HG02571 (cell line): ENCODE measurements around the gene ACAD10.
"Not testable (repeated sequence)": the region's sequence is repeated elsewhere in the genome, so short reads cannot be mapped to it uniquely, and the experiment has no call there.

ENCODE experiments used
- ATAC-seq: cut with Tn5 transposase; IDR thresholded peaks from one replicate; pipeline ENCODE4 v1.9.1; 2021; ENCODE audit warnings: mild to moderate bottlenecking, moderate library complexity; ENCODE audit not compliant: unreplicated experiment

Gene ACAD10

DNA sequence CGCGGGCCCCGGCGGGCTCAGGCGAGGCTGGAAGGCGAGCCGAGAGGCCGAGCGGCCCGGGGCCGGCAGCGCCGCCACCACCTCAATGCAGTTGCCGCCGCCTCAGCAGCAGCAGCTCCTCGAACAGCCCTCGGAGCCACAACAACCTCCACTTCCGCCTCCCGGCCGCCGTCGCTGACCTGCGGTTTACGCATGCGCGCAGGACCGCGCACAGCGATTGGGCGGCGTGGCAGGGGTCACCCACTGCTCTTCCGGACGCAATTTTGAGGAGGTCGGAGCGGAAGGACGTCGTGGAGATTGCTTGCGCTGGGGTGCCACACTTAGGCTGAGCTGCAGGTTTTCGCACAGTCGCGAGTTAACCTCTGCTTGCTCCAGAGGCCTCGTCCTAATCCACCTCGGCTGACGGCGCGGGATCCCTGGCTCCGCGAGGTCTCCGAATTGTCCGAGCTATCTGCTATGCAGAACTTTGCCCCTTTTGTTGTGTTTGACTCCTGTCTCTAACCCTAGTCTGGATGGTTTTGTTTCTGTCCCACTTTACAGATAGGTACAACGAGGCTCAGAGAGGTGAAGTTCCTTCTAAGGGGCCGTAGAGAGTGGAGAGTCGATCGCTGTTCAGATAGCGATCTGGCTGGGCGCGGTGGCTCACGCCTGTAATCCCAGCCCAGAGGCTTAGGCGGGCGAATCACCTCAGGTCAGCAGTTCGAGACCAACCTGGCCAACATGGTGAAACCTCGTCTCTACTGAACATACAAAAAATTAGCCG, at the start of gene ACAD10, which contains the start of gene BRAP:
Gene ACAD10 (plus strand): TSS at position 243 of the 763 bp plus-strand sequence. CDS start 6,657 bp downstream, outside the sequence.
Gene BRAP (minus strand): TSS at position 146 of the 763 bp plus-strand sequence. CDS start 164 bp downstream, outside the sequence.
- peak; percentile 92 for ATAC-seq

DNA sequence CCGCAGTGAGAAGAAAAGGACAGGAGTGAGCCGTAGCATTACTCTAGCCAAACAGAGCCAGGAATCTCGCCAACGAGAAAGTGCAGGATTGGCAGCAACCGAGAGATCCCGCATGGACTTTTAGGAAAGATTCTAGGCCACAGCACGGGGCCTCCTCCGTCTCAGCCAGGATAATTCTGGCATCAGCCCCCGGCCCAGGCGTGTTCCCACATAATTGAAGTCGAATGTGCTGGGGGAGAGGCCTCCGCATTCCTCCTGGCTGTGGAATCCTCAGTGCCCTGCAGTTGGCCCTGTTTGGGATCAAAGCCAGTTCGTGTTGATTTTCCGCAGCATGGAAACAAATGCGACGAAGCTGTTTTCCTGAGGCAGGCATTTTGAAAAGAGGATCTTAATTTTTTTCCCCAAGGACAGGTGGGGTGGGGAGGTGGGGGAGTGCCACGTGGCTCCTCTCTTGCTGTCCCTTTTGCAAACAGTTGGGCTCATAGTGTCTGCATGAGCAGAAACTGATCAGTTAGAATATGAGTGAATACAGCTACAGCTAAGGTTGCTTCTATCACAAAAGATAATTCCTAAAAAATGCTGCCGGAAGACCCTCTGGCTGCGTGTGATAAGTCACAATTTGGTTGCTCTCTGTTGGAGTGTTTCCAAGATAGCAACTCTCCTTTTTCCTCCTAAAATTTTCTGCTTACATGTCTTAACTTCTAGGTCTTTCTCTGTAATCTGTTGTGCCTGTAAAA, 49.5 kb upstream of the ACAD10 start:
- no peak for ATAC-seq

DNA sequence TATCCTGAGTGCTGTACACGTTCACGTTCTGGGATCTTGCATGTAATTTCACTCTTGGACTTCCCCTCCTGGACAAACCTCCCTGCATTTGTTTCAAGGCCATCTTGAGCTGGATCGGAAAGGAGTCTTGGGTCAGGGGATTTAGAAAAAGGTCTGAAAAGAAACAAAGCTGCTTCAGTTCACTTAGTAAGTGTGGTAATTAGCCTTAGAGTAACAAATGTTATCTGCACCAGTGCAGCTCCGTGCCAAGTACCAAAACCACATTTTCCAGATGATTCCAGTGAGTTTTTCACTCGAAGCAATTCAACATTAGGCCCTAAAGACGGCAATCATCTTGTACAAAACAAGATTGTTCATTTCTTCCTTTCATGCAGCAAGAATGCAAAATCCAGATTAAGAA, 47.3 kb upstream of the ACAD10 start:
- ATAC-seq = no peak

DNA sequence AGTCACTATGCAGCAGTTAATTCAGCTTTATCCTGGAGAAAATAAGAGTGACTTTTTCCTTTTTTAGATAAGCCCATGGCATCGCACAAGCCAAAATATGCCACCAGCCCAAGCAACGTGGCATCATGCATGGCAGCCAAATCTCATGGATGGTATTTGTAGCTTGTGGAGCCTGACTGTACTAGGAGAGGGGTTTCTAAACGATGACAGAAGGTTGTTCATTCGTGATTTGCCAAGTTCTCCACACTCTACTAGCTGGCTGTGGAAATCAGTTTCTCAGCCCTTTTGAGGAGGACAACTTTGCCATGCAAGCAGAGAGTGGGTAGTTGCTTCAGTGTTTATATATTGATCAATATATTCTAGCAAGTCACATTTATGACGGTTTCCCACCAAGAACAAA, 45.3 kb upstream of the ACAD10 start:
- no peak for ATAC-seq

DNA sequence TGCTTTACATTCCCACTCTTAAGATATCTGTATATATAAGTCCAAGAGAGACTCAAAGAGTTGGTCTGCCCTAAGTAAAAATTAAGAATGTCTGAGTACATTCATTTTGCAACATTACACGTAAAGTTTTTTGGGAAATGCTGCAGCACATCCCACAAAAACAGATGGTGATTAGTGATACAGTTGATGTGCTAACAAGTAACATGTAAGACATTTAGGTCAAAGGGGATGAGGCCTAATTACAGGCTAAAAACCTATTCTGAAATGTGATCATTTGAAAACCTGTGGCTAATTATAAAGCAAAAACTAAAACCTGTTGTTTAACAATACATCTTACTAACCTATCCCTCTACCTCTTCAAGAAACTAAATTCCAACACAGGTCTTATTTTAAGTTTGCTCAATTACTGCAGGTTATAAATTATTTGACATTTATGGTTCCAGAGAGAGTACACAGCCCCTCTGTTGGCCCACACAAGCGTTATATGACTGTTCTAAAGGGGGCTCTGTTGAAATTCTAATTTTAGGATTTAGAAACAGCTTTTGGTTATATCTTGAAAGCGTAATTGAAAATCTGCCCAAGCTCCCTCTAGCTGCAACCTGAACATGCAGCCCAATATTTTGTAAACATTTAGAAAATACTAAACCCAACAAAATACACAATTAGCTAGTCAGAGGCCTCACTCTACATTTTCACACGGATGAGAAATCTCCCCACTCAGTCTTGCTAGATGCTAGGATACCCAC, 43.0 kb upstream of the ACAD10 start:
- no peak for ATAC-seq

DNA sequence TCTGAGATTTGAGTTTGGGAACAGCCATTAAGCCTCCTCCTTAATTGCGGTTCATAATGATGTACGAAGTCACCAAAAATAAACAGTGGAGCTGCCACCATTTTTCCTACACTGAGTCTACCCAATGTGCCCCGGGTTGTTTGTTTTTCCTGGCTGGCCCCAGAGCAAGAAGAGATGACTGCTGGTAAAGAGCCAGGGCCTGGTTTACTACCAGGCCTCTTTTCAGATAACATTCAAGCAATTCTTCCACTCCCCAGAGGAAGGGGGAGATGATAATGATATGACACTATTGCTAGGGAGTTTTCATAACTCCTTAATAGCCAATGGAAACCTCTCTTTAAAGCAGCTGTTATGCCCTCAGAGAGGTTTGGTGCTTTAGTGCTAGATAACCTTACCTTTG, 42.4 kb upstream of the ACAD10 start:
- ATAC-seq = no peak

DNA sequence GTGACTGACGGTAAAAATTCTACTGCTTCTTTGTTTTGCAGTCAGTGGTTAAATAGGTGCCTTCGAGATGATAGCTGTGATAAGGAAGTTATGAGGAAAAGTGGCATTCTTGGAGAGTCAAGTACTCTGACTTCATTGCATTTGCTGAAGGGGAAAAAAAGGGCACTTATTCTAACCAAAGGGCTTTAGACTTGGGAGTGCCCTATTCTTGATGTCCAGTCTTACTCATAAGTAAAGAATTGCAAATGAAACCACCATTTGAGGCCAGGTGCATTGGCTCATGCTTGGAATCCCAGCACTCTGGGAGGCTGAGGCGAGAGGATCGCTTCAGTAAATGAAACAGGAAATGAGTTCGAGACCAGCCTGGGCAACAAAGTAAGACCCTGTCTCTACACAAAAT, 40.4 kb upstream of the ACAD10 start:
- ATAC-seq = no peak

DNA sequence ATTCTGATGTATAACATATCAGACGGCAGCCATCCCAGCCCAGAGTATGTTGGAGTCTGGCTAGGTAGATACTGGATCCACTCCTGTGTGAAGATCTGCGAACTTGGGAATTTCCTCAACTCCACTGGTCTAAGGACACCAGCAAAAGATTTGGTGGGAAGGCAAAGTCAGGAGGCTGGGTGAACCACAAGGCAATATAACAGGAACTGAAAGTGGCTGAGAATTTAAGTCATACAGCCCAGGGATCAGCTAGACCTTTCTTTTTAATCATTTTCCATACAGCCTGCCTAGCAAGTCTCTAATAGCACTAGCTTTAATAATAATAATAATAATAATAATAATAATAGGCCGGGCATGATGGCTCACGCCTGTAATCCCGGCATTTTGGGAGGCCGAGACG, 34.9 kb upstream of the ACAD10 start:
- no peak for ATAC-seq

DNA sequence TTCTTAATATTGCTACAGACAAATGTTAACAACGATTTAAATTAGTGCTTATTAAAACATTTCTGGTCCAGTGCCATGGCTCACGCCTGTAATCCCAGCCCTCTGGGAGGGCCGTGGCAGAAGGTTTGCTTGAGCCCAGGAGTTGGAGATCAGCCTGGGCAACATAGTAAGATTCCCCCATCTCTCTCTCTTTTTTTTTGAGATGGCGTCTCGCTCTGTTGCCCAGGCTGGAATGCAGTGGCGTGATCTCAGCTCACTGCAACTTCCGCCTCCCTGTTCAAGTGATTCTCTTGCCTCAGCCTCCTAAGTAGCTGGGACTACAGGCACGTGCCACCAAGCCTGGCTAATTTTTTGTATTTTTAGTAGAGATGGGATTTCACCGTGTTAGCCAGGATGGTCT, 33.3 kb upstream of the ACAD10 start:
- not testable (repeated sequence) for ATAC-seq

DNA sequence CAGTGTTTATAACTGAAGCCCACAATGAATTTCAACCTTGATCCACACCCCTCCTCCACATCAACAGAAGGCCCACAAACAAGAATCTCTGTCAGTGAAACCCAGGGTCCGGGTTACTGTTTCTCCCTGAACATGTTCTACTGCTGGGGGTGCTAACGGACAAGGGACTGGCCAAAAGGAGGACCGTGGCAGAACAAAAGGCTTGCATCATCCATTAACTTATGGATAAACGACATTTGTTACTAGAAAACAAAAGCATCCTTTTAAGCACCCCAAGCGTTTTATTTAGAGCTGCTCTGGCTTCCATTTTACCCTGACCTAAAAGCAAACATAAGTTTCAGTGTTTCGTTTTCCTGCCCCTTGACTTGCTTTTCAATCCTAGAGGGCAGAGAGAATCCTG, 32.3 kb upstream of the ACAD10 start:
- no peak for ATAC-seq

DNA sequence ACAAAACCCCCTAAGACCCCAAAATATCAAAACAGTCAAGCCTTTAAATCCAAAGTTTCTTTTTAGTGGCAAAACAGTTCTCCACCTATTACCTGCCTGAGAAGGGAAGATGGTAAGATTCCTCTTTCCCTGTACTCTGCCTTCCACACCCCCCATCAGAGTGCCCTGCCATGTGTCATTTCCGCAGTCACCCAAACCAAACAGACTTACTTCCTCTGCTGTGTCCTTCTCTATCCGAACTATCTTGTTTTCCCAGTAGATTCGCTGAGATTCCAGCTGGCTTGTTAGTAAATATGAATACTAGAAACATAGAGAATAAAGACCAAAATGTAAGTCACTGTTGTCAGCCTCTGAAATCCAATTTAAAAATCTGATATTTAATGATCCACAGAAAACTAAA, 30.5 kb upstream of the ACAD10 start:
- no peak for ATAC-seq

DNA sequence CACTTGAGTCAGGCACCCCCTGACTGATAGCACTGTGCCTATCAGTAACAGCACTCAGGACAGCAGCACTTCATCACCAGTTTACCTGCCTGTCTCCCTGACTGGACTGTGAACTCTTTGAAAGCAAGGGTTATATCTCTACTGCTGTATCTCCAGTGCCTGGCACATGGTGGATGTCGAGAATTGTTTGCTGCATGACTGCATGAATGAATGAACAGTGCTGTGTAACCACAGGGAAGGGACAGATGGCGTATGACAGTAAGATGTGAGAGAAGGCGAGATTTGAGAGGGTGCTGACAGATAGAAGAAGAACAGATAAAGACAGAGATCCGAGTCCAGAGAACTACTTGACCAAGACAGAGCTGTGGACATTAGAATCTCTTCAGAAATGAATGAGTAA, 29.8 kb upstream of the ACAD10 start:
- ATAC-seq = no peak

DNA sequence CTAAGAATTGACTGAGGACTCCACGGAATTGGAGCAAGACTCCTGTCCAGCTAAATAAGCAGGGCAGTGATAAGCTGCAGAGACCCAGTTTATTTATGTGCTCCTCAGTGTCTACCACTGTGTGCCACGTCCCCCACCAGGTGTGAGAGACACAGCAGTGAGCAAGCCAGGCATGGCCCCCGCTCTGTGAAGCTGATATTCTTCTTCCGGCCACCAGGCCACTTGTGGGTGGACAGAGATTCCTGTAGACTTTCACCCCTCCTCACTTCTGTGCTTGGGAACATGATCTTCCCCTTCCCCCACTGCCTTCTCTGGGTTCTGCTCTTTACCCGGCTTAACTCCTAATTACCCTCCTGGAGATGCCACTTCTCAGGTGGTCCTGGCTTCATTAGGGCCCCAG, 21.4 kb upstream of the ACAD10 start:
- no peak for ATAC-seq

DNA sequence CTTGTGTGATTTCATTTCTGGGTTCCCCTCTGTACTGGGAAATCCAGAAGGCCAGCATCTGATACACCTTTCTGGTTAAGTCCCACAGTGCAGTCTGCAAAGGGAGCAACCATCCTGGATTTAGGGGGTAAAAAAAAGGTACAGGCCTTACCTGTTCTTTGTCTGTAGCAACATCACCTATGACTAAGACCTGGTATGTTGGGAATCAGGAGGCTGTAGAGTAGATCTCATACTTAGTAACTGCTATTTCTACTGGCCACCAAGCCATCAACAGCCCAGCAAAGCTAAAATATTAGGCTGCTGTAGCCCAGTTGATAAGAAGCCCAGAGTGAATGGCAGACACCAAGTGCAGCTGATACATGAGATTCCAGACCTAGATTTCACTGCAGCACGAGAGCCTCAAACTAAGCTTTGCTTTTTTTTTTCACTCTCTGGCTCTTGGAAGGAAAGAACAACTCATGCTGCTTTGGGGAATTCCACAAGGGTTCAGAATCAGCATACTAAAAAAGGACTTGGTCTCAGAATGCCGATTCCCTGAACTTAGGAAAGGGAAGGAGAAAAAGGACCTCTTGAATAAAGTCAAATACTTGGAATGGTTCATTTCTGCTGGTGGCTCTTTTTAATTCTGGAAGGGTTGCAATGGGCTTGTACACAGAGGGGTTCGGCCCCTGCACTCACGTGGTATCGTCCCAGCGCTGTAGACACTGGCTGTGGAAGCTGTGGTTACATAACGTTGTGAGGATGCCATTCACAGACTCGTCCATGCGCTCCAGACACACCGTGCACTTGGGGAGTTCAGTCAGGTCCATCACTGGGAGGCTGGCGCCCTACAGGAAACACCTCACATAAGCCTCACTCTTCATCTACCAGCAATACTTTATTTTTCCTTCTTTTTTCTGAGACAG, 20.6 kb upstream of the ACAD10 start:
- no peak for ATAC-seq

DNA sequence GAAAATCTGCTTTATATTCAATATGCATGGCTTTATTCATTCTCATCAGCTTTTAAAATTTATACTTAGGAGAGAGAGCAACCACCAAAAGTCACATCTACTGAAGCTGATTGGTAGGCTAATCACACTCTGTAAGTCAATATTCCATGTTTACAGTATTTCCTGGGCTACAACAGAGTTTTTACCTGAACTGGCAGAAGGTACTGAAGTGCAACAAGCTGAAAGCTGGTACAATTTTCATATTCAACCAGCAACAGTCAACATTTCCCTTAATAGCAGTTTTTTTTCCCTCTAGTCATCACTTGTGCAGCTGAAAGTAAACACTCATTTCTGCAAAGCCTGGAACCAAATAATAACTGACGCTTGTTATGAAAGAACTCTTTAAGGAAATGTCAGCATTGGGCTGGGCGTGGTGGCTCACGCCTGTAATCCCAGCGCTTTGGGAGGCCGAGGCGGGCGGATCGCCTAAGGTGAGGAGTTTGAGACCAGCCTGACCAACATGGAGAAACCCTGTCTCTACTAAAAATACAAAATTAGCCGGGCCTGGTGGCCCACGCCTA, 13.0 kb upstream of the ACAD10 start:
- ATAC-seq = no peak

DNA sequence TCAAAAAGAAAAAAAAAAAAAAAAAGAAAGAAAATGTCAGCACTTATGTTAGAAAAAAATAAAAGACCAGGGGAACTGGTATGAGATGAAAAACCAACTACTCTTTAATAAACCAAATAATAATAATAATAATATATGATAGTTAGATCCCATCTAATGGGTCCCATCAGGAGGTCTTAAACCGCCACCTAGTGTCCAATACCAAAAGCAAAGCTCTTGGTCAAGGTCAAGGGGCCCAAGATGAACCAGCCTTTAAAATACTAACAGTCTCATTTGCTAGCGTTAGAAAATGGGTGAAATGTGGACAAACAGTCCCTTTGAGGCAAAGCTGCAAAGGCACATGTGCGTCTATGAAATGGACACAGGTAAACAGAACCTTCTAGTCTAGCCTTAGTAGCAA, 12.3 kb upstream of the ACAD10 start:
- no peak for ATAC-seq

DNA sequence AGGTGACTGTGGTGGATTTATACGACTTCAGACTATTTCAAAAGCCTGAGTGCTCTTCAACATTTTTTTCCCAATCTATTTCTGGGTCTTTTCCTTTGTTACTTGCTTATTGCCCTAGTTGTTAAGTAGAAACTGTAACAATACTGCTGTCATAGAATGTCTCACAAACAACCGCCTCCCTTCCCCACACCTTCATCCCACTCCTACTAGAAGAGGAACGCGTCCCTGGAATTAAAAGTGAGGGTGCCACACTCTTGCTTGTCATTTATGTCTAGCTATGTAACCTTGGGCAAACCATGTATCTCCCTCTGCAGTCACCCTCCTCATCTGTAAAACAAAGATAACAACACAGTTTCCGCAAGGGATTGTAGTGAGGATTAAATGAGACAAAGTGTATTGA, 8.7 kb upstream of the ACAD10 start:
- ATAC-seq = no peak

DNA sequence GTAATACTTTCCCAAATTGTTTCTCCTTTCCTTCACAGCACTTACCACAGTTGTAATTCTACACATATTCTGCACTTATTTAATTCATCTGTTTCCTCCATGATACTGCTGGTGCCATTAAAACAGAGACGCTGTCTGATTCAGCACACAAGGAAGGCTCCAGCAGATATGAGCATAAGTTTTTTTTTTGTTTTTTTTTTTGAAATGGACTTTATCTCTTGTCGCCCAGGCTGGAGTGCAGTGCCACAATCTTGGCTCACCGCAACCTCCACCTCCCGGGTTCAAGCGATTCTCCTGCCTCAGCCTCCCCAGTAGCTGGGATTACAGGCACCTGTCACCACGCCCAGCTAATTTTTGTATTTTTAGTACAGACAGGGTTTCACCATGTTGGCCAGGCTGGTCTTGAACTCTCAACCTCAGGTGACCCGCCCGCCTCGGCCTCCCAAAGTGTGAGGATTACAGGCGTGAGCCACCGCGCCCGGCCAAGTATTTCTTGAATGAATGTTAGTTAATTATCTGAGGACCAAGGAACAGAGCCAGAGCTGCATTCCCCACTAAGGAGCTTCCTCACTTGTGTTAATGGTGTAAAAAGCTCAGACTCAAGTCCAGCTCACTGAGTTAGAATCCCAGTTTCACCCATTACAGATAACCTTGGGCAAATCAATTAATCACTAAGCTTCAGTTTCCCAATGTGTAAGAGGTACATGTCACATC, 1.2 kb upstream of the ACAD10 start:
- ATAC-seq = not testable (repeated sequence)

DNA sequence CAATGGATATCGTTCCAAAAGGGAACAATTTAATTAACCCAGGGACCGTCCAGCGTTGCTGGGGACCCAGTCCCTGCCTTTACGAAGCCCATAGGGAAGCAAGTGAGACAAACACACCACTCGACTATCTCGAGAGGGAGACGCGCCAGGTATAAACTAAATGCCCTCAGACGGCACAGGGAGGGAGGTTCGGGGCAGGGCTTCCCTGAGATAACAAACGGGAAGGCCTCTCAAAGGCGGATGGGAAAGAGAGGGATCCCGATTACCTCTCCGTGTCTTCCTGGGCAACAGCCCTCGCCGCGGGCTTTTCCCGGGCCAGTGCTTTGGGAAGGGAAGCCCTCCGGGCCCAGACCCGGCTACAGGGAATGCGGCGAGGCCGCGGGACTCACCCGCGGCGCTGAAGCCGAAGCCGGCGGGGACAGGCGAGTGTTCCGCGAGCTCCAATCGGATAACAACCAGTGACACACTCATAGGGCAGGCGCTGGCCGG, 487 bp upstream of the ACAD10 start:
- no peak for ATAC-seq
